ENCODE data around the gene MPPED2. TPM values are rescaled to one million over a fixed set of nuclear protein-coding genes. Genes with fewer than 3 reads are reported as not detected.

The MPPED2 gene
- total RNA-seq, 1 experiment from 2014 or later, result 4.7 TPM

DNA sequence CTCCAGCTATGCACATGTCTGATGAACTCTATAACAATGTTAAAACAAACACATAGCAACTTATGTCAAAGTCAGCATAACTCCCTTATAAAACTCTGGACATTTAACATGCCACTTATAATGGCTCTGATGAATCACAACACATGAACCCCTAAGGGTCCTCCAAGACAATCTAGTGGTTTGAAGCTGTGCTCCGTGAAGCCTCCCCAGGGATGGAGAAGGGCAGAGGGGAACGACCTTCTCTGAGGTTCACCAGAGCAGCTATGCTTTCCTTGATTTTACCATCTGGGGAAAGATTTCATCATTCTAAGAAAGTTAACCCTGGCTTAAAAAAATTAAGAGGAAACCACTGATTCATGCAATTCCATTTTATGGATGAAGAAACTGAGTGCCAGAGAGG lies 84.4 kb downstream of the MPPED2 start:
- Histone ChIP-seq H3K4me2 (ENCODE audit: insufficient read depth, insufficient read length, low read length) (no peak overlapping the region), H4K5ac (ENCODE audit: insufficient read length, low read depth, low read length) (no peak overlapping the region), H3K9ac (ENCODE audit: extremely low read depth, insufficient read length, low read length) (no peak overlapping the region), H2BK120ac (ENCODE audit: low read depth, low read length, poor library complexity, severe bottlenecking) (no peak overlapping the region), H3K9me3 (ENCODE audit: control insufficient read depth, low read depth, low read length) (no peaks in the 10 kb centered on the region), H3K79me1 (ENCODE audit: insufficient read depth, low read depth, low read length, poor library complexity, severe bottlenecking) (no peaks in the 10 kb centered on the region), H4K20me1 (ENCODE audit: control insufficient read depth, insufficient read depth, insufficient read length) (no peaks in the 10 kb centered on the region), H2BK12ac (ENCODE audit: insufficient read length, low read depth, low read length) (no peak overlapping the region), H3K27me3 (ENCODE audit: insufficient read depth, low read length) (no peaks in the 10 kb centered on the region), H3K18ac (ENCODE audit: insufficient read length, low read depth, low read length) (no peak overlapping the region), H3K56ac (ENCODE audit: insufficient read length, low read depth, low read length) (no peak overlapping the region), H3K23me2 (ENCODE audit: insufficient read length, low read depth, low read length, poor library complexity, severe bottlenecking) (no peaks in the 10 kb centered on the region), H3T11ph (ENCODE audit: low read length) (no peak overlapping the region), H4K8ac (replicated peaks; ENCODE audit: insufficient read length, low read depth, low read length) (no peak overlapping the region), H2BK5ac (ENCODE audit: insufficient read length, low read length) (no peak overlapping the region), H3K4me1 (ENCODE audit: insufficient read depth, low read length) (no peaks in the 10 kb centered on the region), H2AFZ (ENCODE audit: low read length) (no peak overlapping the region), H2BK15ac (ENCODE audit: low read depth, low read length) (no peak overlapping the region), H3K27ac (ENCODE audit: insufficient read length, low read depth, low read length) (no peak overlapping the region), H3K79me2 (ENCODE audit: insufficient read depth, low read length) (no peaks in the 10 kb centered on the region), H3K4ac (ENCODE audit: low read depth, low read length) (no peak overlapping the region), H3K14ac (ENCODE audit: insufficient read depth, low read length) (no peak overlapping the region), H3K23ac (ENCODE audit: insufficient read length, low read depth, low read length) (no peak overlapping the region), H2AK5ac (ENCODE audit: insufficient read length, low read length) (no peak overlapping the region), H2BK20ac (ENCODE audit: low read depth, low read length, poor library complexity, severe bottlenecking) (no peak overlapping the region), H4K91ac (ENCODE audit: insufficient read length, low read depth, low read length) (no peak overlapping the region)
- Mint-ChIP-seq H3K4me3 (no peak overlapping the region), H3K27me3 (ENCODE audit: low read depth) (no peaks in the 10 kb centered on the region), H3K36me3 (ENCODE audit: insufficient read depth in 1 of 3, low read depth in 3 of 3) (peaks cover 0 to 4% (median 0%) of the 10 kb centered on the region in 3 experiments; a peak in 1 of 7 replicates), H3K27ac (no peak overlapping the region), H3K4me1 (no peaks in the 10 kb centered on the region), H3K9me3 (no peaks in the 10 kb centered on the region)
- TF ChIP-seq, protein P1, sequence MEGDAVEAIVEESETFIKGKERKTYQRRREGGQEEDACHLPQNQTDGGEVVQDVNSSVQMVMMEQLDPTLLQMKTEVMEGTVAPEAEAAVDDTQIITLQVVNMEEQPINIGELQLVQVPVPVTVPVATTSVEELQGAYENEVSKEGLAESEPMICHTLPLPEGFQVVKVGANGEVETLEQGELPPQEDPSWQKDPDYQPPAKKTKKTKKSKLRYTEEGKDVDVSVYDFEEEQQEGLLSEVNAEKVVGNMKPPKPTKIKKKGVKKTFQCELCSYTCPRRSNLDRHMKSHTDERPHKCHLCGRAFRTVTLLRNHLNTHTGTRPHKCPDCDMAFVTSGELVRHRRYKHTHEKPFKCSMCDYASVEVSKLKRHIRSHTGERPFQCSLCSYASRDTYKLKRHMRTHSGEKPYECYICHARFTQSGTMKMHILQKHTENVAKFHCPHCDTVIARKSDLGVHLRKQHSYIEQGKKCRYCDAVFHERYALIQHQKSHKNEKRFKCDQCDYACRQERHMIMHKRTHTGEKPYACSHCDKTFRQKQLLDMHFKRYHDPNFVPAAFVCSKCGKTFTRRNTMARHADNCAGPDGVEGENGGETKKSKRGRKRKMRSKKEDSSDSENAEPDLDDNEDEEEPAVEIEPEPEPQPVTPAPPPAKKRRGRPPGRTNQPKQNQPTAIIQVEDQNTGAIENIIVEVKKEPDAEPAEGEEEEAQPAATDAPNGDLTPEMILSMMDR (conservative IDR thresholded peaks at IDR 0.05), result no peak
- no CpG with 5 or more reads among the region's 2 CpGs for WGBS (ENCODE audit: extremely low coverage, insufficient read length, low lambda C conversion rate)
- DNase-seq, result no peak

Data from H9 (cell line).